ENCODE results near the gene INSC.

The INSC gene

DNA sequence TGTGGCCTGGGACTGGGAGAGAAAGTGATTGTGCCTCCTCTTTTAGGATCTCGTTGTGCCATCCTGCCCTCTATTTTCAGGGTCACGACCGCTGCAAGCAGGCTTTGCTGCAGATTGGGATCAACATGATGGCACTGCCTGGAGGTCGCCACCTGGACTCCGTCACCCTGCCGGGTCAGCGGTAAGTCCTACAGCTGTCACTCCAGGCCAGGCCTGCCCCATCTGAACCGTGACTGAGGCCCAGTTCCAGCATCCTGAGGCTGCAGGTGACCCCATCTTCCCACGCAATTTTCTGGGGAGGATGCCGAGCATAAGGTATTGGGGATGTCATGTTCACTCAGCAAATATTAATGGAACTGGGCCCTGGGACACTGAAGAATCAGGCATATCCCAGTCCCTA lies 34.3 kb downstream of the INSC start:
- peaks cover 8% of the 10 kb centered on the region for H3K4me1 Mint-ChIP-seq (ENCODE audit: low read depth)

GRCh38 chr11:15150507-15150906 lies 35.8 kb downstream of the INSC start:
- DNase-seq, result no peak
- no peaks in the 10 kb centered on the region for H3K9me3 Mint-ChIP-seq
- no peaks in the 10 kb centered on the region for H3K36me3 Mint-ChIP-seq (ENCODE audit: low read depth)
- peaks cover 8% of the 10 kb centered on the region for H3K4me1 Mint-ChIP-seq (ENCODE audit: low read depth)
- H3K27me3 Mint-ChIP-seq, result peaks cover 8% of the 10 kb centered on the region
- H3K27ac Mint-ChIP-seq, result no peak overlapping the region
- no peak overlapping the region for H3K4me3 Mint-ChIP-seq

More for the DNA sequence above, 34.3 kb downstream of the INSC start:
- Mint-ChIP-seq H3K27me3 (peaks cover 8% of the 10 kb centered on the region), H3K4me3 (no peak overlapping the region), H3K9me3 (no peaks in the 10 kb centered on the region), H3K36me3 (ENCODE audit: low read depth) (no peaks in the 10 kb centered on the region), H3K27ac (no peak overlapping the region)
- no peak for DNase-seq

- Mint-ChIP-seq H3K27me3 (no peaks in the 10 kb centered on the region), H3K9me3 (no peaks in the 10 kb centered on the region), H3K27ac (no peak overlapping the region), H3K36me3 (ENCODE audit: low read depth) (no peaks in the 10 kb centered on the region), H3K4me3 (no peak overlapping the region), H3K4me1 (ENCODE audit: low read depth) (peaks cover 8% of the 10 kb centered on the region)
- no peak for DNase-seq
Observed at GRCh38 chr11:15153231-15153630, 38.5 kb downstream of the INSC start.

GRCh38 chr11:15157181-15157580 lies 42.5 kb downstream of the INSC start:
- H3K27me3 Mint-ChIP-seq, result no peaks in the 10 kb centered on the region
- DNase-seq, result no peak

GRCh38 chr11:15157606-15158137 lies 42.9 kb downstream of the INSC start:
- Mint-ChIP-seq H3K27ac (no peak overlapping the region), H3K9me3 (no peaks in the 10 kb centered on the region), H3K27me3 (no peaks in the 10 kb centered on the region), H3K36me3 (ENCODE audit: low read depth) (no peaks in the 10 kb centered on the region), H3K4me3 (no peak overlapping the region), H3K4me1 (ENCODE audit: low read depth) (no peaks in the 10 kb centered on the region)
- no peak for DNase-seq

More at GRCh38 chr11:15157181-15157580, 42.5 kb downstream of the INSC start:
- no peaks in the 10 kb centered on the region for H3K4me1 Mint-ChIP-seq (ENCODE audit: low read depth)
- H3K27ac Mint-ChIP-seq, result no peak overlapping the region
- H3K9me3 Mint-ChIP-seq, result no peaks in the 10 kb centered on the region
- no peak overlapping the region for H3K4me3 Mint-ChIP-seq
- H3K36me3 Mint-ChIP-seq (ENCODE audit: low read depth), result no peaks in the 10 kb centered on the region

DNA sequence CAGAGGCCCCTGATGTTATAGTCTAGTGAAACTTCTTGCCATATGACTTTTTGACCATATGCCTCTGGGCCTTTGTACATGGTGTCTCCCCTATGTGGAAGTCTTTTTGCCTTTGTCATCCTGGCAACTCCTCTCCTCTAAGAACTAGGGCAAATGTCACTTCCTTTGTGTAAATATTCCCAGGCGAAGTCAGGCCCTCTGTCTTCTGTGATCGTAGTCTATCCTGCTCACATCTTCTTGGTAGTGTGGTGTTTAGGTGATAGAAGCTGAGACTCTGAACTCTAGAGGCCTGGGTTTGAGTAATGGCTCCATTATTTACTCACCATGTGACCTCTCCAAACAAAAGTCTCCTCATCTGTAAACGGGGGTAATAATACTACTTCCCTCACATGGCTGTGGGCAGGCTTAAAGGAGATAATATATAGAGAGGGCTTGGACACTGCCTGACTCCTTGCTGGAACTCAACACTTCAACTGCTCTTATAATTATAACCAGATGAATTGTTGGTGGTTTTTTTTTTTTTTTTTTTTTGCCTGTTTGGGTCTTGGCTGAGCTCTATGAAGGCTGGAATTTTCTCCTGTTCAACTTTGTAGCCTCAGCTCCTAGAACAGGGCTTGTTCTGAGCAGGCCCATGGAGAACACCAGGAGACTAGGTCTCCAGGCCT lies 43.8 kb downstream of the INSC start:
- no peaks in the 10 kb centered on the region for H3K9me3 Mint-ChIP-seq
- H3K36me3 Mint-ChIP-seq (ENCODE audit: low read depth), result no peaks in the 10 kb centered on the region
- no peaks in the 10 kb centered on the region for H3K27me3 Mint-ChIP-seq
- H3K4me3 Mint-ChIP-seq, result no peak overlapping the region
- H3K4me1 Mint-ChIP-seq (ENCODE audit: low read depth), result no peaks in the 10 kb centered on the region
- no peak for DNase-seq
- H3K27ac Mint-ChIP-seq, result no peak overlapping the region

GRCh38 chr11:15159085-15159484 lies 44.4 kb downstream of the INSC start:
- Mint-ChIP-seq H3K9me3 (no peaks in the 10 kb centered on the region), H3K36me3 (ENCODE audit: low read depth) (no peaks in the 10 kb centered on the region), H3K4me3 (no peak overlapping the region), H3K27me3 (no peaks in the 10 kb centered on the region), H3K27ac (no peak overlapping the region), H3K4me1 (ENCODE audit: low read depth) (no peaks in the 10 kb centered on the region)
- DNase-seq, result no peak

GRCh38 chr11:15161790-15162189 lies 47.1 kb downstream of the INSC start:
- Mint-ChIP-seq H3K4me1 (ENCODE audit: low read depth) (no peaks in the 10 kb centered on the region), H3K4me3 (no peak overlapping the region), H3K27me3 (peaks cover 18% of the 10 kb centered on the region), H3K36me3 (ENCODE audit: low read depth) (no peaks in the 10 kb centered on the region), H3K9me3 (no peaks in the 10 kb centered on the region), H3K27ac (no peak overlapping the region)
- no peak for DNase-seq

DNA sequence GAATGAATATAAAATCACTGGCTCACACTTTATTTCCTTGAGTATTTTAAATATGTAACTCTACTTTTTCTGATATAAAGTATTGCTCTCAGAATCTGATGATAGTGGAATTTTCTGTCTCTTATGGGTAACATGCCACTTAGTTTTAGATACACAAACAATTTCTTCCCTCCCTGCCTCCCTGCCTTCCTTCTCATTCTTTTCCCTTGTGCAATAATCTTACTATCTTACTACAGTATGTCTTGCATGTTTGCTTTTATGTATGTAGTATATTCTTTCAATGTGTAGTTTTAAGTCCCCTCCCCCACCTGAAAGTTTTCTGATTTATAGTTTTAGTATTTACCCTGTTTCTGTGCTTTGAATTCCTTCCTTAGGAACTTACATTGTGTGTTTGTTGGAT lies 48.4 kb downstream of the INSC start:
- no peak for DNase-seq
- no peak overlapping the region for H3K4me3 Mint-ChIP-seq
- no peaks in the 10 kb centered on the region for H3K9me3 Mint-ChIP-seq
- peaks cover 20% of the 10 kb centered on the region for H3K27me3 Mint-ChIP-seq
- H3K27ac Mint-ChIP-seq, result no peak overlapping the region
- no peaks in the 10 kb centered on the region for H3K4me1 Mint-ChIP-seq (ENCODE audit: low read depth)
- no peaks in the 10 kb centered on the region for H3K36me3 Mint-ChIP-seq (ENCODE audit: low read depth)

DNA sequence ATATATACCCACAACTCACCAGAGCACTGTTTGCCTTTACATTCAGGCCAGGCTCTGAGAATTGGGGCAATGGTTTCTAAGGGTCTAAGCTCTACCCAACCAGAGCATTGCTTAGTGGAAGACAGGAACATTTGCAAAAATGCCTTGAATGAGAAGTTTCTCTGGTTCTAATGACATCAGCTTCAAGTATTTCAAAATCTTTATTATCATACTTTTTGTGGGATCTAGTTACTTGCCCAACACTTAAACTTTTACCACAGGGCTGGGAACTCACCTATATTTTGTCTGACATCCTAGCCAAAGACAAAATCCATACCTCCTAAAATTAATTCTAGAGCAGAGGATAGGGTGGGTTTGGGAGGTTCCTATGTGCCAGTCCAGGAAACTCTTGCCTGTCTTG lies 51.5 kb downstream of the INSC start:
- no peaks in the 10 kb centered on the region for H3K9me3 Mint-ChIP-seq
- no peaks in the 10 kb centered on the region for H3K36me3 Mint-ChIP-seq (ENCODE audit: low read depth)
- H3K27me3 Mint-ChIP-seq, result peaks cover 22% of the 10 kb centered on the region
- no peak overlapping the region for H3K4me3 Mint-ChIP-seq
- no peak for DNase-seq
- no peak overlapping the region for H3K27ac Mint-ChIP-seq
- H3K4me1 Mint-ChIP-seq (ENCODE audit: low read depth), result no peaks in the 10 kb centered on the region

- Mint-ChIP-seq H3K9me3 (no peaks in the 10 kb centered on the region), H3K36me3 (ENCODE audit: low read depth) (no peaks in the 10 kb centered on the region), H3K27ac (no peak overlapping the region), H3K4me1 (ENCODE audit: low read depth) (no peaks in the 10 kb centered on the region), H3K27me3 (peaks cover 24% of the 10 kb centered on the region), H3K4me3 (no peak overlapping the region)
- DNase-seq, result no peak
Observed at GRCh38 chr11:15169815-15170551, 55.3 kb downstream of the INSC start.

GRCh38 chr11:15170698-15171097 lies 56.0 kb downstream of the INSC start:
- H3K27ac Mint-ChIP-seq, result no peak overlapping the region
- no peaks in the 10 kb centered on the region for H3K4me1 Mint-ChIP-seq (ENCODE audit: low read depth)
- no peaks in the 10 kb centered on the region for H3K36me3 Mint-ChIP-seq (ENCODE audit: low read depth)
- no peaks in the 10 kb centered on the region for H3K9me3 Mint-ChIP-seq
- no peak for DNase-seq
- H3K4me3 Mint-ChIP-seq, result no peak overlapping the region
- peaks cover 23% of the 10 kb centered on the region for H3K27me3 Mint-ChIP-seq

DNA sequence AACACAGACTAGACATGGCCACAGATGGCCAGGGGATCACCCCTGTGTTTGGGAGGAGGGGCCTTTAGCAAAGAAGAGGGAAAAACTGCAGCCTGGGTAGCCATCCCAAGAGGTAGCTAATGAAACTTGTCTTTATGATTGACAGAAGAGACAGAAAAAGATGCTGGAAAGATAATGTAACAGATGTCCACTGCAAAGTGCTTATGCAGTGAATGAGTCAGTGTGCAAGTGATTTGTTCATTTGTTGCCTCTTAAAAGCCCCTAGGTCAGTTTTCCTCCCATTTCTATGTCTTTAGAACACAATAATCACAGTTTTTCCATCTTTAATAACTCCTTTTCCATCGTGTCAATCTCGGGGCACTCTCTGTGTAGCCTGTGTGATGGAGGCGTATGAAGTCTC lies 57.2 kb downstream of the INSC start:
- Mint-ChIP-seq H3K27me3 (peaks cover 21% of the 10 kb centered on the region), H3K4me1 (ENCODE audit: low read depth) (no peaks in the 10 kb centered on the region), H3K9me3 (no peaks in the 10 kb centered on the region), H3K36me3 (ENCODE audit: low read depth) (no peaks in the 10 kb centered on the region), H3K27ac (no peak overlapping the region), H3K4me3 (no peak overlapping the region)
- DNase-seq, result no peak

- Mint-ChIP-seq H3K4me1 (ENCODE audit: low read depth) (no peaks in the 10 kb centered on the region), H3K36me3 (ENCODE audit: low read depth) (no peaks in the 10 kb centered on the region)
Observed at GRCh38 chr11:15175831-15176230, 61.1 kb downstream of the INSC start.

GRCh38 chr11:15176646-15177163 lies 62.0 kb downstream of the INSC start:
- Mint-ChIP-seq H3K27ac (no peak overlapping the region), H3K9me3 (no peaks in the 10 kb centered on the region), H3K4me3 (no peak overlapping the region), H3K36me3 (ENCODE audit: low read depth) (no peaks in the 10 kb centered on the region), H3K4me1 (ENCODE audit: low read depth) (no peaks in the 10 kb centered on the region), H3K27me3 (peaks cover 18% of the 10 kb centered on the region)
- DNase-seq, result no peak

More at GRCh38 chr11:15175831-15176230, 61.1 kb downstream of the INSC start:
- H3K9me3 Mint-ChIP-seq, result no peaks in the 10 kb centered on the region
- DNase-seq, result no peak
- peaks cover 21% of the 10 kb centered on the region for H3K27me3 Mint-ChIP-seq
- H3K4me3 Mint-ChIP-seq, result no peak overlapping the region
- no peak overlapping the region for H3K27ac Mint-ChIP-seq

Measured in activated T-cell treated with anti-CD3 and anti-CD28 coated beads, Interleukin-2, amount 50 U/mL, for 24 hours (primary cell).